Glutamatergic neuron (in vitro differentiated cells): ENCODE data around the gene SUMO3. TPM values are rescaled to one million over a fixed set of nuclear protein-coding genes. Genes with fewer than 3 reads are reported as not detected.

Source experiments
- DNase-seq: peaks from one replicate; pipeline ENCODE4 v3.0.0; 2022
- H3K27ac Mint-ChIP-seq: one replicate; pipeline ENCODE4 v1.8.0; 2020; ENCODE audit warnings: mild to moderate bottlenecking, mixed read lengths, inconsistent platforms; ENCODE audit not compliant: unreplicated experiment
- H3K27me3 Mint-ChIP-seq: one replicate; pipeline ENCODE4 v1.8.0; 2020; ENCODE audit warnings: mild to moderate bottlenecking, moderate library complexity, mixed read lengths, inconsistent platforms; ENCODE audit not compliant: unreplicated experiment
- H3K36me3 Mint-ChIP-seq: one replicate; pipeline ENCODE4 v1.8.0; 2020; ENCODE audit warnings: mild to moderate bottlenecking, mixed read lengths, inconsistent platforms; ENCODE audit not compliant: unreplicated experiment
- H3K4me1 Mint-ChIP-seq: one replicate; pipeline ENCODE4 v1.8.0; 2020; ENCODE audit warnings: mild to moderate bottlenecking, low read depth, mixed read lengths, inconsistent platforms; ENCODE audit not compliant: unreplicated experiment
- H3K4me3 Mint-ChIP-seq: one replicate; pipeline ENCODE4 v1.8.0; 2020; ENCODE audit warnings: mild to moderate bottlenecking, mixed read lengths, inconsistent platforms; ENCODE audit not compliant: unreplicated experiment
- H3K9me3 Mint-ChIP-seq: one replicate; pipeline ENCODE4 v1.8.0; 2020; ENCODE audit warnings: mild to moderate bottlenecking, moderate library complexity, mixed read lengths, inconsistent platforms; ENCODE audit not compliant: unreplicated experiment
- total RNA-seq: library from RNA; stranded (reverse); fragmentation: NEBNext Ultra II Directional; extraction: Animal tissue kit (Norgen Biotek cat#: 25700); gene quantifications from one replicate; pipeline ENCODE4 v1.2.1, GENCODE V29; 2021; ENCODE audit not compliant: unreplicated experiment
- TF ChIP-seq, protein P1 (sequence below): fragments of 200-600 bp; sonication (generic); IDR thresholded peaks from one replicate; pipeline ENCODE4 v1.5.0; 2021; ENCODE audit not compliant: partially characterized antibody, unreplicated experiment

SUMO3 gene
- total RNA-seq, 1 donor from 2014 or later, result 63.5 TPM

- Mint-ChIP-seq H3K27me3 (peaks cover 9% of the 10 kb centered on the region), H3K4me1 (peaks cover 11% of the 10 kb centered on the region), H3K9me3 (peaks cover 13% of the 10 kb centered on the region), H3K36me3 (peaks cover 10% of the 10 kb centered on the region), H3K4me3 (no peak overlapping the region), H3K27ac (no peak overlapping the region)
- TF ChIP-seq, protein P1, sequence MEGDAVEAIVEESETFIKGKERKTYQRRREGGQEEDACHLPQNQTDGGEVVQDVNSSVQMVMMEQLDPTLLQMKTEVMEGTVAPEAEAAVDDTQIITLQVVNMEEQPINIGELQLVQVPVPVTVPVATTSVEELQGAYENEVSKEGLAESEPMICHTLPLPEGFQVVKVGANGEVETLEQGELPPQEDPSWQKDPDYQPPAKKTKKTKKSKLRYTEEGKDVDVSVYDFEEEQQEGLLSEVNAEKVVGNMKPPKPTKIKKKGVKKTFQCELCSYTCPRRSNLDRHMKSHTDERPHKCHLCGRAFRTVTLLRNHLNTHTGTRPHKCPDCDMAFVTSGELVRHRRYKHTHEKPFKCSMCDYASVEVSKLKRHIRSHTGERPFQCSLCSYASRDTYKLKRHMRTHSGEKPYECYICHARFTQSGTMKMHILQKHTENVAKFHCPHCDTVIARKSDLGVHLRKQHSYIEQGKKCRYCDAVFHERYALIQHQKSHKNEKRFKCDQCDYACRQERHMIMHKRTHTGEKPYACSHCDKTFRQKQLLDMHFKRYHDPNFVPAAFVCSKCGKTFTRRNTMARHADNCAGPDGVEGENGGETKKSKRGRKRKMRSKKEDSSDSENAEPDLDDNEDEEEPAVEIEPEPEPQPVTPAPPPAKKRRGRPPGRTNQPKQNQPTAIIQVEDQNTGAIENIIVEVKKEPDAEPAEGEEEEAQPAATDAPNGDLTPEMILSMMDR, result no peak
- DNase-seq, result no peak
Observed at GRCh38 chr21:44764319-44765230, 53.3 kb downstream of the SUMO3 start.

DNA sequence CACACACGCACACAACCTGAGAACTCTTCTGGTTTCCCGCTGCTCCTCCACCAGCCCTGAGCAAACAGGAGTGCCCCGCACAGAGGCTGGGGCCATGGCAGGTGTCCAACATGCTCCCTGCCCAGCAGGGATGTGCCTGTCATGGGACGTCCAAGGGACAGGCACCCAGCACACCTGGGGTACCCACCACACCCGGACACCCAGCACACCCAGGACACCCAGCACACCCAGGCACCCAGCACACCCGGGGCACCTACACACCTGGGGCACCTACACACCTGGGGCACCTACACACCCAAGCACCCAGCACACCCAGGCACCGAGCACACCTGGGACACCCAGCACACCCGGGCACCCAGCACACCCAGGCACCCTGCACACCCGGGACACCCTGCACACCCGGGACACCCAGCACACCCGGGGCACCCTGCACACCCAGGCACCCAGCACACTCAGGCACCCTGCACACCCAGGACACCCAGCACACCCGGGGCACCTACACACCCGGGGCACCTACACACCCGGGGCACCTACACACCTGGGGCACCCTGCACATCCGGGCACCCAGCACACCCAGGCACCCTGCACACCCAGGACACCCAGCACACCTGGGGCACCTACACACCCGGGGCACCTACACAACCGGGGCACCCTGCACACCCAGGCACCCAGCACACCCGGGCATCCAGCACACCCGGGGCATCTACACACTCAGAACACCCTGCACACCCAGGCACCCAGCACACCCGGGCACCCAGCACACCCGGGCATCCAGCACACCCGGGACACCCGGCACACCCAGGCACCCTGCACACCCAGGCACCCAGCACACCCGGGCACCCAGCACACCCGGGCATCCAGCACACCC, 54.2 kb downstream of the SUMO3 start:
- no peak overlapping the region for H3K4me3 Mint-ChIP-seq
- H3K27me3 Mint-ChIP-seq, result peaks cover 7% of the 10 kb centered on the region
- TF ChIP-seq, protein P1, result no peak
- peaks cover 13% of the 10 kb centered on the region for H3K9me3 Mint-ChIP-seq
- H3K27ac Mint-ChIP-seq, result no peak overlapping the region
- peaks cover 6% of the 10 kb centered on the region for H3K4me1 Mint-ChIP-seq
- peaks cover 10% of the 10 kb centered on the region for H3K36me3 Mint-ChIP-seq
- no peak for DNase-seq

DNA sequence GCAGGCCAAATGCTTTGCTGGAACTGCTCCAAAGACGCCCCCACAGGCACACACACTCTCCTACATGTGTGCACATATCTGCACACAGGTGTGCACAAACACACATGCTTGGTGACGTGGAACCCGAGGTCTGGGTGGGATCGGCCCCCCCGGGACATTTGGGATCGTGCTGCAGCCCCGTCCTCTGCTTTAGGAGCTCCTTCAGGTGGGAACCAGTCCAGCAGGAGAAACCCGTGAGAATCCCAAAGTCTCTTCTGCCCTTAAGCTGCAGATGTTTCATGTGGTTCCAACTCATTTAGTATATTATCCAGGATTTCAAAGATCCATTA, 54.8 kb downstream of the SUMO3 start:
- TF ChIP-seq, protein P1, result no peak
- Mint-ChIP-seq H3K27ac (no peak overlapping the region), H3K36me3 (peaks cover 10% of the 10 kb centered on the region), H3K4me1 (peaks cover 3% of the 10 kb centered on the region), H3K9me3 (peaks cover 13% of the 10 kb centered on the region), H3K27me3 (peaks cover 7% of the 10 kb centered on the region), H3K4me3 (no peak overlapping the region)
- no peak for DNase-seq

GRCh38 chr21:44762221-44763049, 55.4 kb downstream of the SUMO3 start:
- Mint-ChIP-seq H3K27me3 (peaks cover 7% of the 10 kb centered on the region), H3K4me1 (peaks cover 1% of the 10 kb centered on the region), H3K27ac (no peak overlapping the region)

More at GRCh38 chr21:44762221-44763049, 55.4 kb downstream of the SUMO3 start:
- peaks cover 10% of the 10 kb centered on the region for H3K36me3 Mint-ChIP-seq
- H3K9me3 Mint-ChIP-seq, result peaks cover 13% of the 10 kb centered on the region
- DNase-seq, result no peak
- TF ChIP-seq, protein P1, result no peak
- H3K4me3 Mint-ChIP-seq, result no peak overlapping the region
